LNCaP clone FGC (cell line): ENCODE results near the gene HRCT1.

Experiments used
- DNase-seq: peaks from one replicate; pipeline ENCODE4 v3.0.0-alpha.2; 2011; ENCODE audit warnings: low read depth
- H3K4me3 ChIP-seq: 2 replicates; pipeline ENCODE4 v1.5.1; 2011; ENCODE audit warnings: mild to moderate bottlenecking, low read depth, low read length, control low read depth
- CTCF ChIP-seq: IDR thresholded peaks from 2 replicates; pipeline ENCODE4 v1.5.1; 2012; ENCODE audit warnings: mild to moderate bottlenecking; ENCODE audit not compliant: control insufficient read depth, insufficient read depth; ENCODE audit errors: extremely low read depth

Gene HRCT1

DNA sequence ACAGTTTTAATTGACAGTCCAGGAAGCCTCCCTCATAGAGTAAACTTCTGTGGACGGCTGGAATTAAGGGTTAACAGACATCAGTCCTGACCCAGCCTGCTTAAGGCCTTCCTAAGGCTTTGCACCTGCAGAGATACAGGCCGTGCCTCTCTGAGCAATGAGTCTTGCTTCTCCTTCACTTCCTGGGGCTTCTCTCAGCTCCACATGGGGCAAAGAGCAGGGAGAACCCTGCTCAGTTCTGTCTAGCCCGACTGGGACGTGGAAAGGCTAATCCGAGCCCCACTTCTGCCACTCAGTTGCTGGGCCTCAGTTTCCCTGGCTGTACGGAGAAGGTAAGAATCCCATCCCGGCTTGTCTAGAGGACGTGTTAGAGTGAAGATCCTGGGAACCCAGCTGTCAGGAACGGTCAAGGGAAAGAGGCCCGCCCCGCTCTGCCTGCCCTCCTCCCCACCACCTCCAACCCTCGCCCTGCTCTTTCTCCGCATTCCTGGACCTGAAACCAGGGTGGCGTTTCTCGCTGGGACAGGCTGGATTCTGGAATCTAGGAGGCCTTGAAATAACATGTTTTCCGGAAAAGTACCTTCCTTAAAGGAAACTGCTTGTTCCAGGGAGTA is 9.8 kb downstream of the HRCT1 start:
- no peak for DNase-seq
- H3K4me3 ChIP-seq, result no peak overlapping the region
- TF ChIP-seq CTCF, result no peak

GRCh38 chr9:35917261-35917660 is 11.3 kb downstream of the HRCT1 start:
- no peak overlapping the region for H3K4me3 ChIP-seq
- TF ChIP-seq CTCF, result no peak
- DNase-seq, result no peak

DNA sequence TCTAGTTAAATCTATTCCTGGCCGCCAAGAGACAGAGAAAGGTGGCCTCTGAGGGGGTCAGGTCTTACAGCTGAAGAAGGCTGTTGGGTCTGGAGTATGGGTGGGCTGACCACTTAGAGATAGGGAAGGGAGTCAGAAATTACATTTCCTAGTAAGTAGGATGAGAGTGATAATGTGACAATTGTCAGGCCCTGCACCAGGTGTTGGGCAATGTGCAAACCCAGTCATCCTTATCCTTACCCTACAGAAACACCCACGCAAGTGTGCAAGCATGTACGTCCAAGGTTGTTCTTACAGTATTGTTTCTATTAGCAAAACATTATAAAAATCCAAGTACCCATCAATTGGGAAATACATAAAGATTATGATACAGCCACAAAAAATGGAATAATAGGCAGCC is 12.8 kb downstream of the HRCT1 start:
- no peak for TF ChIP-seq CTCF
- DNase-seq, result no peak
- H3K4me3 ChIP-seq, result no peak overlapping the region

GRCh38 chr9:35919212-35920008 is 13.4 kb downstream of the HRCT1 start:
- H3K4me3 ChIP-seq, result no peak overlapping the region
- no peak for TF ChIP-seq CTCF
- DNase-seq, result no peak

- no peak for DNase-seq
- TF ChIP-seq CTCF, result no peak
- H3K4me3 ChIP-seq, result no peak overlapping the region
These were observed 14.1 kb downstream of the HRCT1 start for GRCh38 chr9:35920051-35920620.

DNA sequence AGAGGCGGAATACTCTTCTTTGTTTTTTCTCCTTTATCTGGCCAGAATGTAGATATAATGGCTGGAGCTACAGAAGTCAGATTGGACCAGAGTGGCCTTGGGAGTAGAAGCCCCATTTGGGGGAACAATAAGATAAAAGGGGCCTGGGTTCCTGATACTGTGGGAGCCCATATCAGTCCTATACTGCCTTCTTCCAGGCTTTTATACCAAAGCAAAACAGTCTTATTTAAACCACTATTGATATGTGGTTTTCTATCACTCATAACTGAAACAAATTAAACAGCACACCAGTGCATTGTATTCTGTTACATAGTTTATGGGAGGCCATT is 17.6 kb downstream of the HRCT1 start:
- no peak for DNase-seq
- no peak overlapping the region for H3K4me3 ChIP-seq
- TF ChIP-seq CTCF, result no peak
